ENCODE results near the gene CDKN2B-AS1.
A peak's percentile ranks its signal among the peaks of the same experiment; 100 is the strongest.

CDKN2B-AS1 gene

DNA sequence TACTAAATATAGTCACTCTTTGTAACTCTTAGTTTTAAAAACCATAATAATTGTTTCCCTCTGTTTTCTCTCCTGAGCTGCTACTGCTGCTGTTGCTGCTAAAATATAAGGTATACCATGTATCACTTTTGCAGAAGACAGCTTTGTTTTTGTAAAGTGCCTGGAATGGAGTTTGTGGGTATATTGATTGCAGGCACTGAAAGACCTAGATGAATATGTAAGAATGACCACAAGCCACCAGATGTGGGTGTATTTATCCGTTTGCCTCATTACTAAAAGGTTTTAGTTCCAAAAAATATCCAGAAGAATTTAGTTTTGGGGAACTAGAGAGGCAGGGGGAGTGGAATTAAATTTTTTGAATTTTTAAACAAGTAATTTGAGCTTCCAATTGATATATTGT lies 165.6 kb downstream of the CDKN2B-AS1 start:
- no peak overlapping the region for H2BK5ac ChIP-seq (ENCODE audit: low read depth, low read length, poor library complexity)
- no peak overlapping the region for H3K4me3 ChIP-seq (ENCODE audit: low read depth, low read length)
- H4K12ac ChIP-seq (ENCODE audit: low read depth, low read length) = no peak overlapping the region
- H2BK120ac ChIP-seq (ENCODE audit: insufficient read depth, low read length, poor library complexity) = no peak overlapping the region
- H3K4me1 ChIP-seq (ENCODE audit: control insufficient read depth in 1 of 2, insufficient read depth in 2 of 2, low read length in 2 of 2) = no peaks in the 10 kb centered on the region
- H3K9me3 ChIP-seq (ENCODE audit: insufficient read depth, low read depth, low read length) = no peaks in the 10 kb centered on the region
- no peak overlapping the region for H3K14ac ChIP-seq (ENCODE audit: low read length)
- peaks cover 2% of the 10 kb centered on the region for H3K79me2 ChIP-seq (ENCODE audit: control insufficient read depth, insufficient read depth, low read length, poor library complexity)
- H4K91ac ChIP-seq (ENCODE audit: low read depth, low read length) = no peak overlapping the region
- H3K4me2 ChIP-seq (ENCODE audit: low read length) = no peak overlapping the region
- no peaks in the 10 kb centered on the region for H3K27me3 ChIP-seq (ENCODE audit: insufficient read depth, low read length)
- H3K18ac ChIP-seq (ENCODE audit: low read length) = no peak overlapping the region
- WGBS (ENCODE audit: extremely low coverage, insufficient coverage, insufficient read length) = no CpG with 5 or more reads among the region's 1 CpG
- H2BK12ac ChIP-seq (ENCODE audit: low read length) = no peak overlapping the region
- H3K79me1 ChIP-seq (ENCODE audit: low read length) = peaks cover 3% of the 10 kb centered on the region
- no peak overlapping the region for H3K27ac ChIP-seq (ENCODE audit: low read depth, low read length)
- H4K8ac ChIP-seq (ENCODE audit: low read depth, low read length) = no peak overlapping the region
- H3K36me3 ChIP-seq (ENCODE audit: control insufficient read depth in 1 of 2, insufficient read depth in 2 of 2, low read length in 2 of 2) = no peaks in the 10 kb centered on the region
- H2AFZ ChIP-seq (ENCODE audit: insufficient read depth, low read length, poor library complexity) = no peak overlapping the region
- H2AK5ac ChIP-seq (ENCODE audit: low read length) = no peak overlapping the region
- no peak overlapping the region for H3K4ac ChIP-seq (ENCODE audit: low read depth, low read length)
- no peak overlapping the region for H3K9ac ChIP-seq (ENCODE audit: low read length)
- H3K23ac ChIP-seq (ENCODE audit: low read length) = no peak overlapping the region
- DNase-seq = no peak

DNA sequence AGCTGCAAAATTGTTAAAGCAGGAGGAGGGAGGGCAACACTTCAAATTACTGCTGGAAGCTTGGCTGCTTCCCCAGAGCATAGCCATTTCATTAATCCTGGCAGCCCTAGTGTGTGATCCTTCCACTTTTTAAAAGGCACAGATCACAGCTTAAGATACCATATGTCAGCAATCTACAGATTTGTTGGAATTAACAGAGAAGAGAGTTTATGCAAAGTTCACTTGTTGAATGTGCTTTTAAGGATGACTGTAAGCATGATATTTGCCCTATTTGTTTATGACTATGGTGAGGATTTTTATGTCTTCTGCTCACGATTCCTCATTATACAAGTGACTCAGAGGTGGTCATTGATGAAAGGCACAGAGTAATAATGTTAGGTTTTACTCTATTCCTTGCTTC lies 170.6 kb downstream of the CDKN2B-AS1 start:
- no peaks in the 10 kb centered on the region for H3K9me3 ChIP-seq (ENCODE audit: insufficient read depth, low read depth, low read length)
- H3K27ac ChIP-seq (ENCODE audit: low read depth, low read length) = no peak overlapping the region
- H3K4me3 ChIP-seq (ENCODE audit: low read depth, low read length) = no peak overlapping the region
- no peak overlapping the region for H4K8ac ChIP-seq (ENCODE audit: low read depth, low read length)
- H2AFZ ChIP-seq (ENCODE audit: insufficient read depth, low read length, poor library complexity) = no peak overlapping the region
- H2AK5ac ChIP-seq (ENCODE audit: low read length) = no peak overlapping the region
- no peaks in the 10 kb centered on the region for H3K4me1 ChIP-seq (ENCODE audit: control insufficient read depth in 1 of 2, insufficient read depth in 2 of 2, low read length in 2 of 2)
- H4K12ac ChIP-seq (ENCODE audit: low read depth, low read length) = no peak overlapping the region
- no peak overlapping the region for H2BK120ac ChIP-seq (ENCODE audit: insufficient read depth, low read length, poor library complexity)
- no peak overlapping the region for H3K9ac ChIP-seq (ENCODE audit: low read length)
- no peaks in the 10 kb centered on the region for H3K79me2 ChIP-seq (ENCODE audit: control insufficient read depth, insufficient read depth, low read length, poor library complexity)
- no peak overlapping the region for H3K14ac ChIP-seq (ENCODE audit: low read length)
- no peaks in the 10 kb centered on the region for H3K27me3 ChIP-seq (ENCODE audit: insufficient read depth, low read length)
- H3K23ac ChIP-seq (ENCODE audit: low read length) = no peak overlapping the region
- no peak overlapping the region for H3K4me2 ChIP-seq (ENCODE audit: low read length)
- no peak overlapping the region for H3K18ac ChIP-seq (ENCODE audit: low read length)
- no peak overlapping the region for H2BK5ac ChIP-seq (ENCODE audit: low read depth, low read length, poor library complexity)
- no peak overlapping the region for H4K91ac ChIP-seq (ENCODE audit: low read depth, low read length)
- no peak for DNase-seq
- H3K36me3 ChIP-seq (ENCODE audit: control insufficient read depth in 1 of 2, insufficient read depth in 2 of 2, low read length in 2 of 2) = no peaks in the 10 kb centered on the region
- H3K4ac ChIP-seq (ENCODE audit: low read depth, low read length) = no peak overlapping the region
- no peak overlapping the region for H2BK12ac ChIP-seq (ENCODE audit: low read length)
- WGBS (ENCODE audit: extremely low coverage, insufficient coverage, insufficient read length) = no CpG with 5 or more reads among the region's 1 CpG
- no peaks in the 10 kb centered on the region for H3K79me1 ChIP-seq (ENCODE audit: low read length)

DNA sequence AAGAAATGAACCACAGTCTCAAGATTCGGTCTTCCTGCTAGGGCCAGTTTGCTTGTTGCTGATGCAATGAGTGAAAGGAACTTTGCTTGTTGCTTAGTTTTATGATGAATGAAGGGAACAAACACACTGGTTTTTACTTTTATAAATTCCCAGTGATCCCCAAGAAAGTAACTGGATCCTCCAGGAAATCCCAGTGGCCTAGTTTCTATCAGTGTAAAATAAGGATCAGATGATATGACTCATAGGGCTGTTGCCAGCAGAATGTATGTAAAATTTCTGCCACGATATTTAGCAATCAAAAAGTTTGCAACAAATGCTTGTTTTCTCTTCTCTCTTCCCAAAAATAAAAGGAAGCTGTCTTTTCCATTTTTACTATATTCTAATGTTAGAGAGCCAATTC lies 174.7 kb downstream of the CDKN2B-AS1 start:
- Histone ChIP-seq H2BK120ac (ENCODE audit: insufficient read depth, low read length, poor library complexity) (no peak overlapping the region), H3K4me1 (ENCODE audit: control insufficient read depth in 1 of 2, insufficient read depth in 2 of 2, low read length in 2 of 2) (no peaks in the 10 kb centered on the region), H4K12ac (ENCODE audit: low read depth, low read length) (no peak overlapping the region), H4K8ac (ENCODE audit: low read depth, low read length) (no peak overlapping the region), H3K4ac (ENCODE audit: low read depth, low read length) (no peak overlapping the region), H3K79me1 (ENCODE audit: low read length) (no peaks in the 10 kb centered on the region), H3K79me2 (ENCODE audit: control insufficient read depth, insufficient read depth, low read length, poor library complexity) (no peaks in the 10 kb centered on the region), H3K23ac (ENCODE audit: low read length) (no peak overlapping the region), H3K4me3 (ENCODE audit: low read depth, low read length) (no peak overlapping the region), H2AK5ac (ENCODE audit: low read length) (no peak overlapping the region), H3K9me3 (ENCODE audit: insufficient read depth, low read depth, low read length) (no peaks in the 10 kb centered on the region), H3K4me2 (ENCODE audit: low read length) (no peak overlapping the region), H3K14ac (ENCODE audit: low read length) (no peak overlapping the region), H2BK5ac (ENCODE audit: low read depth, low read length, poor library complexity) (no peak overlapping the region), H3K18ac (ENCODE audit: low read length) (no peak overlapping the region), H3K9ac (ENCODE audit: low read length) (no peak overlapping the region), H4K91ac (ENCODE audit: low read depth, low read length) (no peak overlapping the region), H3K27me3 (ENCODE audit: insufficient read depth, low read length) (no peaks in the 10 kb centered on the region), H2AFZ (ENCODE audit: insufficient read depth, low read length, poor library complexity) (no peak overlapping the region), H2BK12ac (ENCODE audit: low read length) (no peak overlapping the region), H3K36me3 (ENCODE audit: control insufficient read depth in 1 of 2, insufficient read depth in 2 of 2, low read length in 2 of 2) (no peaks in the 10 kb centered on the region), H3K27ac (ENCODE audit: low read depth, low read length) (no peak overlapping the region)
- WGBS (ENCODE audit: extremely low coverage, insufficient coverage, insufficient read length) = no CpG with 5 or more reads among the region's 2 CpGs
- DNase-seq = peak in 1 of 2 donors; percentile 18

DNA sequence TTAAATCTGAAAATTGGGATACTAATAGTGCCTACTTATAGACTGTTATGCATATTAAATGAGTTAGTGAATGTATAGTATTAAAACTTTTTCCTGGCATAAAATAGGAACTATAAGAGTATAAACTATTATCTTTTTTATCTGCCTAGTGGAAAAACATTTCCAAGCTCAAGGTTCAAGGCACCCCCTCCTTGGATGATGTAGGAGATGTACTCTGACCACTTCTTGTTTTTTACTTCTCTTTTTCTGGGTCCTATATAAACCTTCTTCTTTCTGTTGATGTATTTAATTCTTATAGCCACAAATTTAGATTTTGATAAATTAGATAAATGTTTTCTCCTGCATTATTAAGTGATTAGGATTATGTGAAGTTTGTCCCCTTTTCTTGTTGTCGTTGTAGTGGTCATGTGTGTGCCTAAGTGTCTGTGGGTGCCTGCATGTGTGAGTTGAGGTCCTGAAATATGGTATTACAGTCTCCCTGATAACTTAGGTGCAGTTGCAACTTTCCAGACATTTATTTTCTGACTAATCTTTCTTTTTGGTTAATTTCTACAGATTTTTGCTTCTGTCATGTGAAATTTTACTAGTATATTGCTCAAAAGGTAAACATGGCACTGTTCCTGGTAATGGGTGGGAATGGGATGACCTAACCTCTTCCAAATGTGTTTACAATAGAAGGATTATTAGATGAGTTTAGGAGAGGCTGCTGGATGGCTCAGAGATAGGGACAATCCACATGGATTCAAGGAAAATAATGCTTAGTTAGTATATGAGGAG lies 175.3 kb downstream of the CDKN2B-AS1 start:
- no peak overlapping the region for H2AK5ac ChIP-seq (ENCODE audit: low read length)
- H2BK120ac ChIP-seq (ENCODE audit: insufficient read depth, low read length, poor library complexity) = no peak overlapping the region
- H3K27me3 ChIP-seq (ENCODE audit: insufficient read depth, low read length) = no peaks in the 10 kb centered on the region
- H4K8ac ChIP-seq (ENCODE audit: low read depth, low read length) = no peak overlapping the region
- H4K91ac ChIP-seq (ENCODE audit: low read depth, low read length) = no peak overlapping the region
- no peak overlapping the region for H3K4me3 ChIP-seq (ENCODE audit: low read depth, low read length)
- H3K9ac ChIP-seq (ENCODE audit: low read length) = no peak overlapping the region
- H3K36me3 ChIP-seq (ENCODE audit: control insufficient read depth in 1 of 2, insufficient read depth in 2 of 2, low read length in 2 of 2) = no peaks in the 10 kb centered on the region
- DNase-seq = no peak
- H3K79me2 ChIP-seq (ENCODE audit: control insufficient read depth, insufficient read depth, low read length, poor library complexity) = no peaks in the 10 kb centered on the region
- WGBS (ENCODE audit: extremely low coverage, insufficient coverage, insufficient read length) = no CpG with 5 or more reads among the region's 1 CpG
- no peaks in the 10 kb centered on the region for H3K4me1 ChIP-seq (ENCODE audit: control insufficient read depth in 1 of 2, insufficient read depth in 2 of 2, low read length in 2 of 2)
- no peak overlapping the region for H2BK5ac ChIP-seq (ENCODE audit: low read depth, low read length, poor library complexity)
- no peaks in the 10 kb centered on the region for H3K9me3 ChIP-seq (ENCODE audit: insufficient read depth, low read depth, low read length)
- no peaks in the 10 kb centered on the region for H3K79me1 ChIP-seq (ENCODE audit: low read length)
- H3K4me2 ChIP-seq (ENCODE audit: low read length) = no peak overlapping the region
- no peak overlapping the region for H2BK12ac ChIP-seq (ENCODE audit: low read length)
- H3K27ac ChIP-seq (ENCODE audit: low read depth, low read length) = no peak overlapping the region
- no peak overlapping the region for H3K18ac ChIP-seq (ENCODE audit: low read length)
- no peak overlapping the region for H3K4ac ChIP-seq (ENCODE audit: low read depth, low read length)
- no peak overlapping the region for H2AFZ ChIP-seq (ENCODE audit: insufficient read depth, low read length, poor library complexity)
- no peak overlapping the region for H4K12ac ChIP-seq (ENCODE audit: low read depth, low read length)
- no peak overlapping the region for H3K23ac ChIP-seq (ENCODE audit: low read length)
- no peak overlapping the region for H3K14ac ChIP-seq (ENCODE audit: low read length)

Data from trophoblast cell (in vitro differentiated cells and primary cell).